MM.1S (cell line): Measurements from ENCODE around the gene GATA6.

Experiments used
- DNase-seq: peaks from one replicate; pipeline ENCODE4 v3.0.0-alpha.2; 2015
- H2AFZ ChIP-seq: fragments of 300-600 bp; sonication (generic); 2 replicates; pipeline ENCODE4 v1.6.0; 2016; ENCODE audit warnings: antibody characterized with exemption, low read length
- H3F3A ChIP-seq: fragments of 300-600 bp; sonication (generic); 2 replicates; pipeline ENCODE4 v1.6.1; 2016; ENCODE audit warnings: mild to moderate bottlenecking, antibody characterized with exemption, low read length, moderate library complexity, mixed read lengths; ENCODE audit not compliant: insufficient read depth
- H3K27ac ChIP-seq: fragments of 300-600 bp; sonication (generic); 2 replicates; pipeline ENCODE4 v1.5.1; 2016; ENCODE audit warnings: mild to moderate bottlenecking, low read length
- H3K27me3 ChIP-seq: fragments of 300-600 bp; sonication (generic); replicated peaks from 2 replicates; pipeline ENCODE4 v1.6.0; 2016; ENCODE audit warnings: low read length; ENCODE audit not compliant: insufficient read depth
- H3K36me3 ChIP-seq: fragments of 300-600 bp; sonication (generic); replicated peaks from 2 replicates; pipeline ENCODE4 v1.6.1; 2016; ENCODE audit warnings: mild to moderate bottlenecking, low read length, mixed read lengths; ENCODE audit not compliant: insufficient read depth
- H3K4me1 ChIP-seq: fragments of 300-600 bp; sonication (generic); 2 replicates; pipeline ENCODE4 v1.6.1; 2016; ENCODE audit warnings: low read length, mixed read lengths
- H3K4me2 ChIP-seq: fragments of 300-600 bp; sonication (generic); 2 replicates; pipeline ENCODE4 v1.6.0; 2016; ENCODE audit warnings: low read depth, low read length
- H3K4me3 ChIP-seq: fragments of 300-600 bp; sonication (generic); 2 replicates; pipeline ENCODE4 v1.5.1; 2016; ENCODE audit warnings: low read length, mixed read lengths
- H3K79me2 ChIP-seq: fragments of 300-600 bp; sonication (generic); 2 replicates; pipeline ENCODE4 v1.6.1; 2016; ENCODE audit warnings: mixed run types, low read length, mixed read lengths
- H3K9ac ChIP-seq: fragments of 300-600 bp; sonication (generic); 2 replicates; pipeline ENCODE4 v1.6.1; 2016; ENCODE audit warnings: low read length, mixed read lengths
- H3K9me2 ChIP-seq: fragments of 300-600 bp; sonication (generic); replicated peaks from 2 replicates; pipeline ENCODE4 v1.6.1; 2016; ENCODE audit warnings: mild to moderate bottlenecking, low read length, mixed read lengths; ENCODE audit not compliant: insufficient read depth
- H3K9me3 ChIP-seq: fragments of 300-600 bp; sonication (generic); replicated peaks from 2 replicates; pipeline ENCODE4 v1.6.1; 2016; ENCODE audit warnings: mild to moderate bottlenecking, low read length, mixed read lengths; ENCODE audit not compliant: insufficient read depth
- H4K20me1 ChIP-seq: fragments of 300-600 bp; sonication (generic); 2 replicates; pipeline ENCODE4 v1.6.1; 2016; ENCODE audit warnings: mild to moderate bottlenecking, low read length, moderate library complexity, mixed read lengths; ENCODE audit not compliant: insufficient read depth
- CTCF ChIP-seq: fragments of 300-600 bp; sonication (generic); IDR thresholded peaks from 2 replicates; pipeline ENCODE4 v1.5.1; 2016; ENCODE audit warnings: antibody characterized with exemption, low read length, mixed read lengths
- EZH2 ChIP-seq: fragments of 300-600 bp; sonication (generic); optimal IDR thresholded peaks from 2 replicates; pipeline ENCODE3; 2017; ENCODE audit warnings: low read depth, mild to moderate bottlenecking, antibody characterized with exemption, low read length, mixed read lengths
- EZH2phosphoT487 ChIP-seq: fragments of 300-600 bp; sonication (generic); IDR thresholded peaks from 2 replicates; pipeline ENCODE4 v1.6.1; 2018; ENCODE audit warnings: antibody characterized with exemption, low read length

Gene GATA6

GRCh38 chr18:22155584-22155983 is 13.8 kb upstream of the GATA6 start:
- Histone ChIP-seq H3K9me3 (no peaks in the 10 kb centered on the region), H3K27ac (no peak overlapping the region), H3K4me3 (no peak overlapping the region), H4K20me1 (no peaks in the 10 kb centered on the region), H3K79me2 (no peaks in the 10 kb centered on the region), H3K4me2 (no peak overlapping the region), H3F3A (no peaks in the 10 kb centered on the region), H3K27me3 (no peaks in the 10 kb centered on the region), H2AFZ (no peak overlapping the region), H3K9me2 (no peaks in the 10 kb centered on the region), H3K4me1 (no peaks in the 10 kb centered on the region), H3K36me3 (no peaks in the 10 kb centered on the region), H3K9ac (no peak overlapping the region)
- TF ChIP-seq EZH2: no peak
- no peak for TF ChIP-seq EZH2phosphoT487
- TF ChIP-seq CTCF: no peak
- no peak for DNase-seq

- TF ChIP-seq EZH2 (no peak), CTCF (no peak), EZH2phosphoT487 (no peak)
Observed at GRCh38 chr18:22159014-22159413, 10.4 kb upstream of the GATA6 start.

GRCh38 chr18:22161090-22161489 is 8.3 kb upstream of the GATA6 start:
- Histone ChIP-seq H3K4me2 (no peak overlapping the region), H3K9me3 (no peaks in the 10 kb centered on the region), H3K9ac (no peak overlapping the region)

More at GRCh38 chr18:22159014-22159413, 10.4 kb upstream of the GATA6 start:
- Histone ChIP-seq H3K27ac (no peak overlapping the region), H3K79me2 (no peaks in the 10 kb centered on the region), H3K9me3 (no peaks in the 10 kb centered on the region), H3K9me2 (no peaks in the 10 kb centered on the region), H3K36me3 (no peaks in the 10 kb centered on the region), H3K4me3 (no peak overlapping the region), H3K27me3 (no peaks in the 10 kb centered on the region), H2AFZ (no peak overlapping the region), H4K20me1 (no peaks in the 10 kb centered on the region), H3K4me2 (no peak overlapping the region), H3K4me1 (no peaks in the 10 kb centered on the region), H3F3A (no peaks in the 10 kb centered on the region), H3K9ac (no peak overlapping the region)
- no peak for DNase-seq

More at GRCh38 chr18:22161090-22161489, 8.3 kb upstream of the GATA6 start:
- TF ChIP-seq CTCF: no peak
- TF ChIP-seq EZH2phosphoT487: no peak
- no peak for TF ChIP-seq EZH2
- Histone ChIP-seq H3K79me2 (no peaks in the 10 kb centered on the region), H3K36me3 (no peaks in the 10 kb centered on the region), H3K4me1 (no peaks in the 10 kb centered on the region), H3K9me2 (no peaks in the 10 kb centered on the region), H3F3A (no peaks in the 10 kb centered on the region), H3K27me3 (no peaks in the 10 kb centered on the region), H3K27ac (no peak overlapping the region), H3K4me3 (no peak overlapping the region), H2AFZ (no peak overlapping the region), H4K20me1 (no peaks in the 10 kb centered on the region)
- no peak for DNase-seq
